HEK293 (cell line): ENCODE results near the gene CROT.

Source experiments
- CTCF ChIA-PET: fragments of 350-600 bp; formaldehyde crosslinking; extraction: SDS; loops from one replicate; lab custom pipeline; 2021; ENCODE audit warnings: antibody characterized with exemption; lab: Yijun Ruan, JAX
- POLR2A ChIA-PET: fragments of 300-600 bp; formaldehyde crosslinking; extraction: SDS; loops from one replicate; lab custom pipeline; 2020; ENCODE audit warnings: antibody characterized with exemption, inconsistent platforms; lab: Yijun Ruan, JAX
- H3K27ac ChIP-seq: fragments of 200-500 bp; sonication (Bioruptor generic); 2 replicates; pipeline ENCODE4 v1.5.1; 2014; ENCODE audit warnings: low read depth, low read length, control low read depth, inconsistent platforms; ENCODE audit errors: extremely low read depth
- H3K36me3 ChIP-seq, 2 experiments: fragments of 200-500 bp in 1 of 2; sonication (Bioruptor generic) in 1 of 2; 1 replicate in 1 of 2; 2 replicates in 1 of 2; pipeline ENCODE4 v1.5.1; 2014 to 2017; ENCODE audit warnings: inconsistent platforms in 2 of 2, low read length in 2 of 2; ENCODE audit not compliant: control insufficient read depth in 2 of 2, insufficient read depth in 1 of 2
- H3K4me1 ChIP-seq: fragments of 200-500 bp; sonication (Bioruptor generic); 2 replicates; pipeline ENCODE4 v1.5.1; 2014; ENCODE audit warnings: mild to moderate bottlenecking, low read length, inconsistent platforms; ENCODE audit not compliant: control insufficient read depth, insufficient read depth
- H3K4me3 ChIP-seq: 2 replicates; pipeline ENCODE4 v1.5.1; 2011; ENCODE audit warnings: low read depth, mild to moderate bottlenecking, control low read depth, low read length, moderate library complexity
- H3K9me3 ChIP-seq: fragments of 200-500 bp; sonication (Bioruptor generic); 2 replicates; pipeline ENCODE4 v1.5.1; 2014; ENCODE audit warnings: low read depth, low read length, inconsistent platforms; ENCODE audit not compliant: control insufficient read depth, insufficient read depth
- KLF1 ChIP-seq: fragments of 450-650 bp; formaldehyde crosslinking; IDR thresholded peaks from 2 replicates; pipeline ENCODE4 v1.5.1; 2016; ENCODE audit warnings: missing biosample characterization, missing genetic modification characterization
- MYNN ChIP-seq: fragments of 450-650 bp; formaldehyde crosslinking; IDR thresholded peaks from 2 replicates; pipeline ENCODE4 v1.5.1; 2016; ENCODE audit warnings: missing biosample characterization, missing genetic modification characterization, borderline replicate concordance
- MZF1 ChIP-seq: fragments of 450-650 bp; formaldehyde crosslinking; IDR thresholded peaks from 2 replicates; pipeline ENCODE4 v1.5.1; 2017; ENCODE audit warnings: missing biosample characterization, missing genetic modification characterization, borderline replicate concordance
- PRDM1 ChIP-seq: fragments of 450-650 bp; formaldehyde crosslinking; IDR thresholded peaks from 2 replicates; pipeline ENCODE4; 2016; ENCODE audit warnings: missing biosample characterization, missing genetic modification characterization
- SETDB1 ChIP-seq: IDR thresholded peaks from one replicate; pipeline ENCODE4 v1.6.1; 2017; ENCODE audit warnings: mild to moderate bottlenecking, low read length, moderate library complexity, mixed read lengths; ENCODE audit not compliant: insufficient read length
- SP2 ChIP-seq: fragments of 450-650 bp; formaldehyde crosslinking; IDR thresholded peaks from 2 replicates; pipeline ENCODE4 v1.5.1; 2016; ENCODE audit warnings: missing biosample characterization, missing genetic modification characterization
- TCF7L2 ChIP-seq: IDR thresholded peaks from 2 replicates; pipeline ENCODE4 v1.6.1; 2011; ENCODE audit warnings: low read depth, mild to moderate bottlenecking, inconsistent platforms, low read length, moderate library complexity, borderline replicate concordance
- TRIM28 ChIP-seq: IDR thresholded peaks from 2 replicates; pipeline ENCODE4 v1.6.1; 2011; ENCODE audit warnings: low read length, control low read depth, borderline replicate concordance
- ZFHX2 ChIP-seq: fragments of 450-650 bp; formaldehyde crosslinking; conservative IDR thresholded peaks from 2 replicates; pipeline ENCODE4 v1.5.1; 2016; ENCODE audit warnings: missing biosample characterization, missing genetic modification characterization
- ZNF114 ChIP-seq: fragments of 450-650 bp; formaldehyde crosslinking; IDR thresholded peaks from 2 replicates; pipeline ENCODE4 v1.5.0; 2017; ENCODE audit warnings: missing biosample characterization, missing genetic modification characterization
- ZNF138 ChIP-seq: fragments of 450-650 bp; formaldehyde crosslinking; IDR thresholded peaks from 2 replicates; pipeline ENCODE4 v1.5.1; 2016; ENCODE audit warnings: missing biosample characterization, missing genetic modification characterization, borderline replicate concordance
- ZNF184 ChIP-seq: fragments of 450-650 bp; IDR thresholded peaks from 2 replicates; pipeline ENCODE4 v1.5.1; 2018; ENCODE audit warnings: missing biosample characterization, mild to moderate bottlenecking, missing genetic modification characterization
- ZNF214 ChIP-seq: fragments of 450-650 bp; formaldehyde crosslinking; IDR thresholded peaks from 2 replicates; pipeline ENCODE4 v1.5.1; 2017; ENCODE audit warnings: missing biosample characterization, mild to moderate bottlenecking, missing genetic modification characterization, borderline replicate concordance
- ZNF274 ChIP-seq, 2 experiments: fragments of 200-500 bp in 1 of 2; fragments of 450-650 bp in 1 of 2; sonication (Bioruptor generic) in 1 of 2; formaldehyde crosslinking in 1 of 2; IDR thresholded peaks; 2 replicates each; pipeline versions ENCODE4 v1.5.1 to v1.6.1; 2014 to 2016; ENCODE audit warnings: borderline replicate concordance in 1 of 2, inconsistent platforms in 1 of 2, low read length in 1 of 2, missing biosample characterization in 1 of 2, missing genetic modification characterization in 1 of 2
- ZNF350 ChIP-seq: fragments of 450-650 bp; formaldehyde crosslinking; IDR thresholded peaks from 2 replicates; pipeline ENCODE4 v1.5.0; 2017; ENCODE audit warnings: missing biosample characterization, mild to moderate bottlenecking, missing genetic modification characterization
- ZNF37A ChIP-seq: fragments of 450-650 bp; IDR thresholded peaks from 2 replicates; pipeline ENCODE4 v1.5.1; 2018; ENCODE audit warnings: missing biosample characterization, missing genetic modification characterization
- ZNF416 ChIP-seq: fragments of 450-650 bp; formaldehyde crosslinking; IDR thresholded peaks from 2 replicates; pipeline ENCODE4 v1.5.1; 2016; ENCODE audit warnings: missing biosample characterization, missing genetic modification characterization
- ZNF510 ChIP-seq: fragments of 450-650 bp; formaldehyde crosslinking; IDR thresholded peaks from 2 replicates; pipeline ENCODE4 v1.5.1; 2018; ENCODE audit warnings: mild to moderate bottlenecking, missing genetic modification characterization, missing biosample characterization; ENCODE audit not compliant: insufficient replicate concordance
- ZNF529 ChIP-seq: fragments of 450-650 bp; formaldehyde crosslinking; IDR thresholded peaks from 2 replicates; pipeline ENCODE4 v1.5.1; 2017; ENCODE audit warnings: missing genetic modification characterization, missing biosample characterization; ENCODE audit not compliant: insufficient replicate concordance
- ZNF549 ChIP-seq: fragments of 450-650 bp; IDR thresholded peaks from 2 replicates; pipeline ENCODE4 v1.5.1; 2018; ENCODE audit warnings: missing biosample characterization, missing genetic modification characterization, mild to moderate bottlenecking, inconsistent platforms, moderate library complexity
- ZNF610 ChIP-seq: fragments of 450-650 bp; formaldehyde crosslinking; IDR thresholded peaks from 2 replicates; pipeline ENCODE4 v1.5.1; 2016; ENCODE audit warnings: missing biosample characterization, missing genetic modification characterization, borderline replicate concordance
- ZNF626 ChIP-seq: fragments of 450-650 bp; sonication (Bioruptor Pico); formaldehyde crosslinking; IDR thresholded peaks from 2 replicates; pipeline ENCODE4 v1.5.1; 2018; ENCODE audit warnings: missing biosample characterization, missing genetic modification characterization, inconsistent platforms
- ZNF660 ChIP-seq: fragments of 450-650 bp; IDR thresholded peaks from 2 replicates; pipeline ENCODE4 v1.5.1; 2018; ENCODE audit warnings: missing biosample characterization, mild to moderate bottlenecking, missing genetic modification characterization
- TF ChIP-seq, protein P1 (sequence below): fragments of 450-650 bp; formaldehyde crosslinking; IDR thresholded peaks from 2 replicates; pipeline ENCODE4 v1.5.1; 2016; ENCODE audit warnings: missing biosample characterization, missing genetic modification characterization

CROT gene

DNA sequence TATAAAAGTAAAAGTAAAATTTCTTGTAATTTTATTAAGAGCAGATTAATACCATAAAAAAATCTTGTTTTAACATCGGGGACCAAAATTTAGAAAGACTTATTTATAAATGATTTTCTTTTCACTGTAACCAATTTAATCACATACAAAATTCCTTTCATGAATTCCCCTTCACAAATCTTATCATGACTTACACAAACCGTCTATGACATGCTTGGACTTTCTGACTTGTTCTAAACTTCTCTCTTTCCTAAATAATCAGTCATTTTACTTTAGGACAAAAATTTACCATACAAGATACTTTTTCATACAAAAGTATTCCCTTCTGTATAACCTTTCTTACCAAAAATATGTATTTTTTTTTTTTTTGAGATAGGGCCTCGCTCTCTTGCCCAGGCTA is 9.3 kb downstream of the CROT start:
- TF ChIP-seq ZNF626 (tag by site-specific recombination) (0 out of 2 replicates have a peak, but pooled peaks have one; percentile 49), ZNF114 (tag by site-specific recombination) (no peak), ZNF184 (tag by site-specific recombination) (peak; percentile 25; the same call in 1 of the 2 replicates), TRIM28 (peak; percentile 91), SETDB1 (peak; percentile 97), ZNF610 (tag by site-specific recombination) (0 out of 2 replicates have a peak, but pooled peaks have one; percentile 28), ZNF350 (tag by site-specific recombination) (no peak), ZNF37A (tag by site-specific recombination) (0 out of 2 replicates have a peak, but pooled peaks have one; percentile 42), KLF1 (tag by site-specific recombination) (no peak), ZNF214 (tag by site-specific recombination) (peak; percentile 22; the same call in 1 of the 2 replicates), ZNF549 (tag by site-specific recombination) (peak; percentile 84), MZF1 (peak; percentile 65; the same call in 1 of the 2 replicates), ZNF416 (tag by site-specific recombination) (0 out of 2 replicates have a peak, but pooled peaks have one; percentile 45), ZNF529 (tag by site-specific recombination) (peak; percentile 30), ZNF510 (tag by site-specific recombination) (peak; percentile 91)
- TF ChIP-seq, protein P1, sequence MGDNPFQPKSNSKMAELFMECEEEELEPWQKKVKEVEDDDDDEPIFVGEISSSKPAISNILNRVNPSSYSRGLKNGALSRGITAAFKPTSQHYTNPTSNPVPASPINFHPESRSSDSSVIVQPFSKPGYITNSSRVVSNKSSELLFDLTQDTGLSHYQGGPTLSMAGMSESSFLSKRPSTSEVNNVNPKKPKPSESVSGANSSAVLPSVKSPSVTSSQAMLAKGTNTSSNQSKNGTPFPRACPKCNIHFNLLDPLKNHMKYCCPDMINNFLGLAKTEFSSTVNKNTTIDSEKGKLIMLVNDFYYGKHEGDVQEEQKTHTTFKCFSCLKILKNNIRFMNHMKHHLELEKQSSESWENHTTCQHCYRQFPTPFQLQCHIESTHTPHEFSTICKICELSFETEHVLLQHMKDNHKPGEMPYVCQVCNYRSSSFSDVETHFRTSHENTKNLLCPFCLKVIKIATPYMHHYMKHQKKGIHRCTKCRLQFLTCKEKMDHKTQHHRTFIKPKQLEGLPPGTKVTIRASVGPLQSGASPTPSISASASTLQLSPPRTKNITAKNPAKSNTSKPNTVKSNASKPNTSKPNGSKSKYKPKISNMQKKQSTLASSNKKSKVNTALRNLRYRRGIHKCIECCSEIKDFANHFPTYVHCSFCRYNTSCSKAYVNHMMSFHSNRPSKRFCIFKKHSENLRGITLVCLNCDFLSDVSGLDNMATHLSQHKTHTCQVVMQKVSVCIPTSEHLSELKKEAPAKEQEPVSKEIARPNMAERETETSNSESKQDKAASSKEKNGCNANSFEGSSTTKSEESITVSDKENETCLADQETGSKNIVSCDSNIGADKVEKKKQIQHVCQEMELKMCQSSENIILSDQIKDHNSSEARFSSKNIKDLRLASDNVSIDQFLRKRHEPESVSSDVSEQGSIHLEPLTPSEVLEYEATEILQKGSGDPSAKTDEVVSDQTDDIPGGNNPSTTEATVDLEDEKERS, result 0 out of 2 replicates have a peak, but pooled peaks have one; percentile 24
- TF ChIP-seq, all 188 proteins: peak for 13
- H3K4me1 ChIP-seq, result no peaks in the 10 kb centered on the region
- H3K4me3 ChIP-seq, result no peak overlapping the region
- POLR2A ChIA-PET, result no interaction called here
- peaks cover 21 to 49% of the 10 kb centered on the region in 2 experiments for H3K36me3 ChIP-seq
- CTCF ChIA-PET, result no interaction called here
- H3K27ac ChIP-seq, result no peak overlapping the region
- H3K9me3 ChIP-seq, result no peaks in the 10 kb centered on the region

DNA sequence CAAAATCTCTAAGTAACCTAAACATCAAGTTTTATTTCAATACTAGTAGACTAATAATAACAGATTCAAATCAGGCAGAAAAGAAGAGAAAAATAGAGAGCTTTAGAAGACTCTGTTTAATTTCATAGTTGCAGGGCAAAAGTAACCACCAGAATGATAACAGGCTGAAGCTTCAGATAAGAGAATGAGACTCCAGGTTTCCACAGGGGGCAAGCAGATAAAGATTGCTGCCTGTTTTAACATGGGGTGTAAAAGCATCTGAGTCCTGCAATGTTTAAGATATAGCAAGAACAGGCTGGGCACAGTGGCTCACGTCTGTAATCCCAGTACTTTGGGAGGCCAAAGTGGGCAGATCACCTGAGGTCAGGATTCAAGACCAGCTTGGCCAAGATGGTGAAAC is 11.0 kb downstream of the CROT start:
- Histone ChIP-seq H3K4me3 (no peak overlapping the region), H3K4me1 (no peaks in the 10 kb centered on the region), H3K27ac (no peak overlapping the region), H3K9me3 (no peaks in the 10 kb centered on the region), H3K36me3 (peaks cover 15 to 39% of the 10 kb centered on the region in 2 experiments)
- ChIA-PET POLR2A (no interaction called here), CTCF (interaction anchor here (0.6 to 1.3 kb wide), 2 partner anchors 45 to 208 kb away, joined by 3 to 4 read pairs; no protein-coding TSS in a partner anchor)
- no peak for TF ChIP-seq ZNF138 (tag by site-specific recombination)
- TF ChIP-seq ZNF626 (tag by site-specific recombination), result no peak
- TF ChIP-seq ZNF274 (IDR thresholded peaks at IDR 0.05; ENCODE audit: low read length), result no peak
- no peak for TF ChIP-seq ZNF274 (tag by site-specific recombination; IDR thresholded peaks at IDR 0.05; ENCODE audit: borderline replicate concordance)
- TF ChIP-seq SP2 (tag by site-specific recombination), result no peak
- no peak for TF ChIP-seq TCF7L2
- no peak for TF ChIP-seq MYNN (tag by site-specific recombination)
- no peak for TF ChIP-seq PRDM1 (tag by site-specific recombination)
- TF ChIP-seq ZNF610 (tag by site-specific recombination), result no peak
- no peak for TF ChIP-seq ZFHX2 (tag by site-specific recombination)
- no peak for TF ChIP-seq ZNF660 (tag by site-specific recombination)
